ENCODE measurements around the gene KCNK6. TPM values are rescaled to one million over a fixed set of nuclear protein-coding genes. Genes with fewer than 3 reads are reported as not detected.

Gene KCNK6
- total RNA-seq, 4 donors from 2014 or later, result 7.4 to 19.3 (median 12.3) TPM

DNA sequence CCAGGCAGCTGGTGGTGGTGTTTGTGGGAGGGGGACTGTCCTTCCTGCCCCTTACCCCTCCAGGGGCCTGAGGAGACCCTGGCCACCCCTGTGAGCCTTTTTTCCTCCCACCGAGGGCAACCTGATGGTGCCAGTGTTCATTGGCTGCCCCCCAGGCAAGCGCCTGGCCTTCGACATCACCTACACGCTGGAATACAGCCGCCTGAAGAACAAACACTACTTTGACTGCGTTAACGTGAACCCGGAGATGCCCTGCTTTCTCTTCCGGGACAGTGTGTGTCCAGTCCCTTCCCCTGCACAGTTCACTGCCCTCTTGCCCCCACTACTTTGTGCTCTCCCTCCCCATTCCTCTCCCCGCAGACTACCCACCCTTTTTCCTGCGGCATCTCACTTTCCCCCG, 47.4 kb downstream of the KCNK6 start:
- no peaks in the 10 kb centered on the region for H3K9me3 ChIP-seq
- peaks cover 0 to 11% (median 4%) of the 10 kb centered on the region in 4 donors for H3K4me1 ChIP-seq
- DNase-seq, result no peak
- H3K27me3 ChIP-seq, result peaks cover 0 to 3% of the 10 kb centered on the region in 2 donors
- no peak overlapping the region for H3K27ac ChIP-seq
- H3K36me3 ChIP-seq, result no peaks in the 10 kb centered on the region
- no peak for TF ChIP-seq POLR2A (IDR thresholded peaks at IDR 0.05)
- TF ChIP-seq, protein P1, sequence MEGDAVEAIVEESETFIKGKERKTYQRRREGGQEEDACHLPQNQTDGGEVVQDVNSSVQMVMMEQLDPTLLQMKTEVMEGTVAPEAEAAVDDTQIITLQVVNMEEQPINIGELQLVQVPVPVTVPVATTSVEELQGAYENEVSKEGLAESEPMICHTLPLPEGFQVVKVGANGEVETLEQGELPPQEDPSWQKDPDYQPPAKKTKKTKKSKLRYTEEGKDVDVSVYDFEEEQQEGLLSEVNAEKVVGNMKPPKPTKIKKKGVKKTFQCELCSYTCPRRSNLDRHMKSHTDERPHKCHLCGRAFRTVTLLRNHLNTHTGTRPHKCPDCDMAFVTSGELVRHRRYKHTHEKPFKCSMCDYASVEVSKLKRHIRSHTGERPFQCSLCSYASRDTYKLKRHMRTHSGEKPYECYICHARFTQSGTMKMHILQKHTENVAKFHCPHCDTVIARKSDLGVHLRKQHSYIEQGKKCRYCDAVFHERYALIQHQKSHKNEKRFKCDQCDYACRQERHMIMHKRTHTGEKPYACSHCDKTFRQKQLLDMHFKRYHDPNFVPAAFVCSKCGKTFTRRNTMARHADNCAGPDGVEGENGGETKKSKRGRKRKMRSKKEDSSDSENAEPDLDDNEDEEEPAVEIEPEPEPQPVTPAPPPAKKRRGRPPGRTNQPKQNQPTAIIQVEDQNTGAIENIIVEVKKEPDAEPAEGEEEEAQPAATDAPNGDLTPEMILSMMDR (IDR thresholded peaks at IDR 0.05), result no peak
- H3K4me3 ChIP-seq, result no peak overlapping the region

DNA sequence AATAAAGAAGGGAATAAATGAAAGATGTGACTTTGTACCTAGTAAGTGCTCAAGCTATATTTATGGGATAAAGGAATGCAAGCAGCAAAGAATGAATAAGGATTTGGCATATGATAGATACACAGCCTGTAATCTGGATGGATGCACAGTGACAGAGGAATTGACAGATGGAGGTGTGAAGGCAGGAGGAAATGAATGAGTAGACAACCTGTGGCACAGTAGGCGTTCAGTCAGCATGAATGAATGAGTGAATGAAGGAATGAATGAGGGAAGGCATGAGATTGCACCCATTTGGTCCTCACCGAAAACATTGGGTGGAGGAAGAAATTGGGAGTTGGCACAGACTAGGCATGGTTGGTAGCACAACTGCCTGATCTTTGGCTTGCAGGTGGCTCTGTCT, 49.9 kb downstream of the KCNK6 start:
- H3K4me1 ChIP-seq, result no peaks in the 10 kb centered on the region
- H3K4me3 ChIP-seq, result no peak overlapping the region
- H3K27ac ChIP-seq, result no peak overlapping the region
- DNase-seq, result no peak
- no peak for TF ChIP-seq POLR2A (IDR thresholded peaks at IDR 0.05)
- TF ChIP-seq, protein P1 (IDR thresholded peaks at IDR 0.05), result no peak
- H3K27me3 ChIP-seq, result peaks cover 0 to 3% of the 10 kb centered on the region in 2 donors
- H3K9me3 ChIP-seq, result no peaks in the 10 kb centered on the region
- H3K36me3 ChIP-seq, result no peaks in the 10 kb centered on the region

DNA sequence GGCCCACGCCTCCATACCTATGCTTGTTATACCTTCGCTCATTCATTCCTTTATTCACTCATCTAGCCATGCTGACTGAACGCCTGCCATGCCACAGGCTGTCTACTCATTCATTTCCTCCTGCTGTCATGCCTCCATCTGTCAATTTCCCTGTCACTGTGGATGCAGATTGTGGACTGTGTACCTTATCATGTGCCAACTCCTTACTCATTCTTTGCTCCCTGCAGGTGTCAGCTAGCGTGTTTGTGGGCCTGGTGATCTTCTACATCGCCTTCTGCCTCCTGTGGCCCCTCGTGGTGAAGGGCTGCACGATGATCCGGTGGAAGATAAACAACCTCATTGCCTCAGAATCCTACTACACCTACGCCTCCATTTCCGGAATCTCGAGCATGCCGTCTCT, 50.7 kb downstream of the KCNK6 start:
- no peak for DNase-seq
- H3K4me3 ChIP-seq, result no peak overlapping the region
- no peaks in the 10 kb centered on the region for H3K36me3 ChIP-seq
- H3K27ac ChIP-seq, result no peak overlapping the region
- H3K27me3 ChIP-seq, result peaks cover 0 to 3% of the 10 kb centered on the region in 2 donors
- peaks cover 0 to 1% (median under 1%) of the 10 kb centered on the region in 4 donors for H3K4me1 ChIP-seq
- no peaks in the 10 kb centered on the region for H3K9me3 ChIP-seq
- no peak for TF ChIP-seq POLR2A (IDR thresholded peaks at IDR 0.05)
- TF ChIP-seq, protein P1 (IDR thresholded peaks at IDR 0.05), result no peak

DNA sequence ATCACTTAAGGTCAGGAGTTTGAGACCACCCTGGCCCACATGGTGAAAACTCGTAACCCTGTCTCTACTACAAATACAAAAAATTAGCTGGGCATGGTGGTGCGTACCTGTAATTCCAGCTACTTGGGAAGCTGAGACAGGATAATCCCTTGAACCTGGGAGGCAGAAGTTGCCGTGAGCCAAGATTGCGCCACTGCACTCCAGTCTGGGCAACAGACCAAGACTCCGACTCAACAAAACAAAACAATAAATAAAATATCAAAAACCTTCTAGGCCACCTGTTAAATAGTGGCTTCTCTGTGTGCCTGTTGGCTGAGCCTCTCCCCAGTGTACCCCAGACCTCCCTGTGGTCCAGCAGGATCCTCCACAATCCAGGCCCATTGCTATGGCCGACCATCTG, 51.4 kb downstream of the KCNK6 start:
- Histone ChIP-seq H3K9me3 (no peaks in the 10 kb centered on the region), H3K4me1 (peaks cover 4 to 9% (median 7%) of the 10 kb centered on the region in 4 donors), H3K27me3 (peaks cover 0 to under 1% of the 10 kb centered on the region in 2 donors), H3K4me3 (no peak overlapping the region), H3K27ac (no peak overlapping the region), H3K36me3 (peaks cover 0 to under 1% (median 0%) of the 10 kb centered on the region in 3 donors)
- DNase-seq, result no peak
- TF ChIP-seq POLR2A (IDR thresholded peaks at IDR 0.05), result no peak
- TF ChIP-seq, protein P1 (IDR thresholded peaks at IDR 0.05), result no peak

DNA sequence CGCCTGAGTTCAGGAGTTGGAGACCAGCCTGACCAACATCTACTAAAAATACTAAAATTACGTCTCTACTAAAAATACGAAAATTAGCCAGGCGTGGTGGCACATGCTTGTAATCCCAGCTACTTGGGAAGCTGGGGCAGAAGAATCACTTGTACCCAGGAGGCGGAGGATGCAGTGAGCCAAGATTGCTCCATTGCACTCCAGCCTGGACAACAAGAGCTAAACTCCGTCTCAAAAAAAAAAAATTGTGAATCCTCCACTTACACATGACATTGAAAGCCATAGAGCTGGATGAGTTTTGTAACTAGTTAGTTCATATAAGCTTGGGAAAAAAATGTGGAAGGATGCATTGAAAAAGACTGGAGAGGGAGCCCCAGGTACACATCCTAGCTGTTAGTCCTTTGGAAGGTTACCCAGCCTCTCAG, 54.3 kb downstream of the KCNK6 start:
- Histone ChIP-seq H3K27ac (peak overlapping the region; percentile 71 to 91 (median 88)), H3K9me3 (no peaks in the 10 kb centered on the region), H3K4me3 (peak overlapping the region; percentile 26 to 79 (median 55)), H3K4me1 (peaks cover 4 to 19% (median 15%) of the 10 kb centered on the region in 4 donors), H3K27me3 (no peaks in the 10 kb centered on the region), H3K36me3 (peaks cover 0 to 23% (median 0%) of the 10 kb centered on the region in 3 donors)
- TF ChIP-seq, protein P1 (IDR thresholded peaks at IDR 0.05), result no peak
- no peak for TF ChIP-seq POLR2A (IDR thresholded peaks at IDR 0.05)
- DNase-seq, result no peak
